ENCODE data around the gene RALGDS. TPM values are rescaled to one million over a fixed set of nuclear protein-coding genes. Genes with fewer than 3 reads are reported as not detected.

The RALGDS gene
- total RNA-seq (2012; rRNA removed): 12.2 and 13.1 TPM in 2 replicates
- polyA plus RNA-seq (2012; rRNA removed): 36.9 and 37.2 TPM in 2 replicates
- 33.9 and 37.7 TPM in 2 replicates for polyA plus RNA-seq (2012; cell fraction: cytosol; rRNA removed)
- polyA plus RNA-seq (2012; cell fraction: nucleus; rRNA removed; ENCODE audit: low replicate concordance): 160 and 211 TPM in 2 replicates
- percentile 58 among the genes with signal in this experiment for Bru-seq, nascent RNA
- percentile 70 among the genes with signal in this experiment for BruChase-seq, experiment 1, labeled RNA remaining after a 6-hour chase
- percentile 69 among the genes with signal in this experiment for BruChase-seq, experiment 2, labeled RNA remaining after a 2-hour chase
- long read RNA-seq, partial matches to known transcripts: 3 of 22 reads
- long read RNA-seq, other reads (novel, unspliced or antisense): 14 of 22 reads

GRCh38 chr9:133121198-133121914 is at the start of gene RALGDS:
RALGDS (minus strand) TSS chr9:133121240; CDS start chr9:133121154, 86 bp downstream.
- Histone ChIP-seq H2BK5ac (ENCODE audit: low read depth, low read length, poor library complexity, severe bottlenecking) (peak within 1 kb of the TSS; percentile 51), H3K23ac (ENCODE audit: low read depth, low read length) (peak within 1 kb of the TSS; percentile 96), H2BK120ac (ENCODE audit: low read depth, low read length) (peak within 1 kb of the TSS; percentile 18; the same call in 1 of the 2 replicates), H4K5ac (ENCODE audit: low read depth, low read length) (peak within 1 kb of the TSS; percentile 53), H2BK15ac (ENCODE audit: low read depth, low read length) (no peak within 1 kb of the TSS), H3K4me2 (ENCODE audit: low read depth, low read length) (peak within 1 kb of the TSS; percentile 92), H3K9me1 (ENCODE audit: insufficient read depth, low read length) (peaks cover 30% of the 10 kb centered on the region), H4K20me1 (ENCODE audit: insufficient read depth, low read length) (peaks cover 56% of the 10 kb centered on the region), H3K18ac (ENCODE audit: low read depth, low read length) (peak within 1 kb of the TSS; percentile 12; the same call in 1 of the 2 replicates), H3K36me3 (ENCODE audit: control insufficient read depth, insufficient read depth, low read length) (no peaks in the 10 kb centered on the region), H2AFZ (replicated peaks; ENCODE audit: low read length, poor library complexity) (peak within 1 kb of the TSS; percentile 87), H3K4ac (ENCODE audit: low read depth, low read length) (peak within 1 kb of the TSS; percentile 74), H3K79me1 (ENCODE audit: low read depth in 1 of 2, low read length in 2 of 2) (peaks cover 42 to 63% of the 10 kb centered on the region in 2 experiments), H3K4me3 (ENCODE audit: insufficient read depth, low read depth, low read length) (peak within 1 kb of the TSS; percentile 80), H2BK20ac (ENCODE audit: low read depth, low read length) (peak within 1 kb of the TSS; percentile 24; the same call in 1 of the 2 replicates), H3K14ac (replicated peaks; ENCODE audit: low read depth, low read length) (peak within 1 kb of the TSS; percentile 91), H2AK9ac (replicated peaks; ENCODE audit: low read depth, low read length, poor library complexity) (peak within 1 kb of the TSS; percentile 99), H4K91ac (ENCODE audit: insufficient read depth, low read depth, low read length) (peak within 1 kb of the TSS; percentile 27; the same call in 1 of the 2 replicates), H3K4me1 (ENCODE audit: control insufficient read depth, insufficient read depth, low read length) (peaks cover 19% of the 10 kb centered on the region), H3K9ac (ENCODE audit: low read depth, low read length) (peak within 1 kb of the TSS; percentile 77), H3K56ac (ENCODE audit: extremely low read depth, insufficient read depth, low read length) (no peak within 1 kb of the TSS), H3K9me3 (ENCODE audit: control insufficient read depth, insufficient read depth, low read length) (no peaks in the 10 kb centered on the region), H3K27me3 (ENCODE audit: control insufficient read depth, insufficient read depth, low read length) (no peaks in the 10 kb centered on the region), H2AK5ac (ENCODE audit: low read depth, low read length) (peak within 1 kb of the TSS; percentile 84), H4K8ac (ENCODE audit: low read depth in 2 of 2, low read length in 2 of 2) (peak within 1 kb of the TSS in 1 of 2 experiments; percentile 90; a peak in 2 of 4 replicates), H3K27ac (ENCODE audit: insufficient read depth, low read length) (peak within 1 kb of the TSS; percentile 66; the same call in 1 of the 2 replicates)
- DNase-seq (peak; percentile 75), ATAC-seq (ENCODE audit: low read depth) (peak; percentile 95)
- CTCF ChIA-PET: no interaction called here
- POLR2A ChIA-PET (ENCODE audit: unreplicated experiment): no interaction called here
- TF ChIP-seq ELK1 (IDR thresholded peaks at IDR 0.05; ENCODE audit: borderline replicate concordance, low read depth, low read length): no peak
- TF ChIP-seq CEBPB (IDR thresholded peaks at IDR 0.05; ENCODE audit: low read depth, low read length): peak; percentile 79
- TF ChIP-seq USF2 (IDR thresholded peaks at IDR 0.05; ENCODE audit: low read depth, low read length): 0 out of 2 replicates have a peak, but pooled peaks have one; percentile 7
- no peak for TF ChIP-seq MAFK (IDR thresholded peaks at IDR 0.05; ENCODE audit: low read depth, low read length)
- no peak for TF ChIP-seq CHD1 (IDR thresholded peaks at IDR 0.05; ENCODE audit: low read depth, low read length)
- dilution Hi-C loops (cut with HindIII; ENCODE audit: low sequenced_read_pairs, unreplicated experiment): no loop called here
- BruUV-seq (replicated peaks): no TSS peak
- 8% methylated on average over 8 of the region's 53 CpGs; no CpG with 5 or more reads in 1 of the 2 experiments for WGBS, 2 experiments (ENCODE audit: extremely low coverage in 2 of 2, insufficient read length in 1 of 2)
- in situ Hi-C loops (cut with MboI; ENCODE audit: low sequenced_read_pairs): no loop called here
- intact Hi-C loops (cut with micrococcal nuclease): no loop called here

Data from IMR-90 (cell line).